GM10248 (cell line): ENCODE data around the gene SHANK3.
A peak's percentile ranks its signal among the peaks of the same experiment; 100 is the strongest.

ENCODE experiments used
- CTCF ChIA-PET: fragments of 300-600 bp; sonication (Branson Sonifier 250); formaldehyde crosslinking; extraction: SDS; loops from one replicate; lab custom pipeline; 2021; ENCODE audit warnings: antibody characterized with exemption; lab: Yijun Ruan, JAX
- POLR2A ChIA-PET: fragments of 350-650 bp; sonication (Branson Sonifier 250); formaldehyde crosslinking; extraction: SDS; loops from one replicate; lab custom pipeline; 2020; ENCODE audit warnings: antibody characterized with exemption; lab: Yijun Ruan, JAX
- DNase-seq: peaks from one replicate; pipeline ENCODE4 v3.0.0; 2012; ENCODE audit errors: extremely low spot score
- TF ChIP-seq, protein P1 (sequence below): IDR thresholded peaks from 2 replicates; pipeline ENCODE4 v1.5.1; 2012; ENCODE audit warnings: mild to moderate bottlenecking, low read depth; ENCODE audit errors: extremely low read depth, missing control alignments, control extremely low read depth

Gene SHANK3

GRCh38 chr22:50675553-50676179, 3.0 kb downstream of the SHANK3 start:
- ChIA-PET CTCF (no interaction called here), POLR2A (no interaction called here)
- TF ChIP-seq, protein P1, sequence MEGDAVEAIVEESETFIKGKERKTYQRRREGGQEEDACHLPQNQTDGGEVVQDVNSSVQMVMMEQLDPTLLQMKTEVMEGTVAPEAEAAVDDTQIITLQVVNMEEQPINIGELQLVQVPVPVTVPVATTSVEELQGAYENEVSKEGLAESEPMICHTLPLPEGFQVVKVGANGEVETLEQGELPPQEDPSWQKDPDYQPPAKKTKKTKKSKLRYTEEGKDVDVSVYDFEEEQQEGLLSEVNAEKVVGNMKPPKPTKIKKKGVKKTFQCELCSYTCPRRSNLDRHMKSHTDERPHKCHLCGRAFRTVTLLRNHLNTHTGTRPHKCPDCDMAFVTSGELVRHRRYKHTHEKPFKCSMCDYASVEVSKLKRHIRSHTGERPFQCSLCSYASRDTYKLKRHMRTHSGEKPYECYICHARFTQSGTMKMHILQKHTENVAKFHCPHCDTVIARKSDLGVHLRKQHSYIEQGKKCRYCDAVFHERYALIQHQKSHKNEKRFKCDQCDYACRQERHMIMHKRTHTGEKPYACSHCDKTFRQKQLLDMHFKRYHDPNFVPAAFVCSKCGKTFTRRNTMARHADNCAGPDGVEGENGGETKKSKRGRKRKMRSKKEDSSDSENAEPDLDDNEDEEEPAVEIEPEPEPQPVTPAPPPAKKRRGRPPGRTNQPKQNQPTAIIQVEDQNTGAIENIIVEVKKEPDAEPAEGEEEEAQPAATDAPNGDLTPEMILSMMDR = no peak
- no peak for DNase-seq

- TF ChIP-seq, protein P1 = no peak
- DNase-seq = no peak
- CTCF ChIA-PET = no interaction called here
- POLR2A ChIA-PET = no interaction called here
Observed at GRCh38 chr22:50676180-50676636, 3.6 kb downstream of the SHANK3 start.

- TF ChIP-seq, protein P1 = no peak
- POLR2A ChIA-PET = no interaction called here
Observed at GRCh38 chr22:50676661-50677492, 4.3 kb downstream of the SHANK3 start.

DNA sequence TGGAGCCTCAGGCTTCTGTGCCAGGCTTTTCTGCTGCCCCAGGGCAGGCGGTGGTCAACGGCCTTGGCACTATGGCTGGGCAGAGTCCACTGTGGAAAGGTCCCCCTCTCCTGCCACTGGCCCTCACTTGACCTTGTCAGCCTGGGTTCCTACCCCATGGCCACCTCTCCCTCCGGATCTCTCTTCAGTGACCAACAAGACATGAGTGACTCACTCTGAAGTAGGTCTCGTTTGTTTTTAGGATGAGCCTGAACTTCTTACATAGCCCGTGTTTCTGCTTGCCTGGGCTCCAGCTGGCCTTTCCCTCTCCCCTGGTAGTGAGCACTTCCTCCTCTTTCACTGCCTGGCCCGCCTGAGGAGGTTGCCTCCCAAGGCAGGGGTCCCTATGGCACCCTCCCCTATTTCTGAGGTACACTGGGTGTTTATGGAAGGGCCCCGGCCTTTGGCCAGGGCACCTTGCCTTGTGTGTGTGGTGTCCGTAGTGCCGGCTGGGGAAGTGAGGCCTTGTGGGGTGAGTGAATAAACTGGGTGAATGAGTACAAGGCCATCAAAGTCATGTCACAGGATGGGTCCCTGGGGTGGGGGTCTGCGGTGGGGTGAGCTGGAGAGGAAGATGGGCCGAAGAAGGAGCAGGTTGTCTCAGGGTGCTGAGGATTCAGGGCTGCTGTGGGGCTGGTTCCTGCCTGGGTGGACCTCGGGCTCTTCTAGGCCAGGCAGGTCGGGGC, 5.0 kb downstream of the SHANK3 start:
- CTCF ChIA-PET = no interaction called here
- TF ChIP-seq, protein P1 = no peak
- DNase-seq = peak; percentile 10
- POLR2A ChIA-PET = no interaction called here

More at GRCh38 chr22:50676661-50677492, 4.3 kb downstream of the SHANK3 start:
- no peak for DNase-seq
- CTCF ChIA-PET = no interaction called here

- POLR2A ChIA-PET = no interaction called here
- no peak for DNase-seq
- TF ChIP-seq, protein P1 = no peak
- CTCF ChIA-PET = no interaction called here
Observed at GRCh38 chr22:50678218-50678650, 5.6 kb downstream of the SHANK3 start.
